DMS53 treated with DMSO at 0.1 percent for 48 hours (cell line): ENCODE results near the gene UQCR11.

ENCODE experiments used
- DNase-seq: peaks from one replicate; lab custom pipeline; 2025; ENCODE audit not compliant: unreplicated experiment; lab: John Stamatoyannopoulos, UW

Gene UQCR11

DNA sequence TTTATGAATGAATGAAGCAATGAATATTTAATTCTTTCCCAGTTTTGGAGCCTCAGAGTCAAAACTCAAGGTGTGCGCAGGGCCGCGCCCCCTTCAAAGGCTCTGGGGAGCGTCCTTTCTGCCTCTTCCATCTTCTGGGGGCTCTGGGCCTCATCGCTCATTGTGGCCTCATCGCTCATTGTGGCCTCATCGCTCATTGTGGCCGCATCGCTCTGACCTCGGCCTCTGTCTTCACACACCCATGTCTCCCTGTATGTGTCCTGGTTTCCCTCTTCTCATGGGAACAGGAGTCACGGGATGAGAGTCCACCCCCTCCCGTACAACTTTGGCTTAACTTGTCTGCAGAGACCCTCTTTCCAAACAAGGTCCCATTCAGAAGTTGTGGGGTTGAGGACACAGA is 33.9 kb downstream of the UQCR11 start:
- DNase-seq, result no peak

DNA sequence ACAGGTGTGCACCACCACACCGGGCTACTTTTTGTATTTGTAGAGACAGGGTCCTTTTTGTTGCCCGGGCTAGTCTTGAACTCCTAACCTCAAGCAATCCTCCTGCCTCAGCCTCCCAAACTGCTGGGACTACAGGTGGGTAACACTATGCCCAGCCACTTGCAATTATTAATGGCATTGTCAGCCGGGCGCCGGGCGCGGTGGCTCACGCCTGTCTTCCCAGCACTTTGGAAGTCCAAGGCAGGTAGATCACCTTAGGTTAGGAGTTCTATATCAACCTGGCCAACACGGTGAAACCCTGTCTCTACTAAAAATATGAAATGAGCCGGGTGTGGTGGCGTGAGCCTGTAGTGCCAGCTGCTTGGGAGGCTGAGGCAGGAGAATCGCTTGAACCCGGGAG is 34.4 kb downstream of the UQCR11 start:
- DNase-seq, result no peak

GRCh38 chr19:1569997-1570396 is 35.3 kb downstream of the UQCR11 start:
- no peak for DNase-seq

GRCh38 chr19:1568320-1569019 is 36.8 kb downstream of the UQCR11 start, which contains the start of gene MEX3D:
Gene MEX3D, minus strand, starts transcription at chr19:1568325. Its CDS starts 267 bp downstream, at chr19:1568058.
- peak; percentile 4 for DNase-seq

DNA sequence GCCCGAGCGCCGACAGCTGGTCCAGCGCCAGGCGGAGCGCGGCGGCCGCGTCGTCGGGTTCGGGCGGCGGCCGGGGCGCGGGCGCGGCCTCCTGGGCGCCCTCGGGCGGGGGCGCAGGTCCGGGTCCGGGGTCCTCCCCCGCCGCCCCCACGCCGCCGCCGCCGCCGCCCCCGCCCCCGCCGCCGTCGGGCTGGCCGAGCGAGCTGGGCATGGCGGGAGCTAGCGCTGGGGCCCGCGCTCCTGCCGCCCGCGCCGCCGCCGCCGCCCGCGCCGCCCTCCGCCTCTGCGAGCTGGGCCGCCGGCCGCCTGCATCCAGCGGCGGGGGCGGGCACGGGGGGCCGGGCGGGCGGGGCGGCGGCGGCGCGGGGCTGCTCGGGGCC is 37.4 kb downstream of the UQCR11 start:
- no peak for DNase-seq

- no peak for DNase-seq
Observed at GRCh38 chr19:1567116-1567847, 38.0 kb downstream of the UQCR11 start.

- DNase-seq, result no peak
Observed at GRCh38 chr19:1566392-1567115, 38.7 kb downstream of the UQCR11 start.

DNA sequence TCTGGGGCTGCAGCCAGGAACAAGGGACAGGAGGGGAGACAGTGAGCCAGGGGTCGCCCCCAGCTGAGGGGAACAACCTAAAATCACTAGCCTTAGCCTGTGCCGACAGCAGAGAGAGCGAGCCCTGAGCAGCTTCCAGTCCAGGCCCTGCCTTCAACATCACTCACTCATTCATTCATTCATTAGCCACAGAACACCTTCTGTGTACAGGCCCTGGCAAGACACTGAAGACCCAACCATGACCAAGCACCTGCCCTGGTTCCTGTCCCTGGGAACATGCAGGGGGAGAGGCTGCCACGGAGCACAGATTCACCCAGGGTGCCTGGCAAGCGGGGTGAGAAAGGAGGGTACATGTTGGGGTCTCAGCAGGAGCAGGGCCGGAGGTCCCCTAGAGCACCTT is 42.0 kb downstream of the UQCR11 start:
- no peak for DNase-seq

DNA sequence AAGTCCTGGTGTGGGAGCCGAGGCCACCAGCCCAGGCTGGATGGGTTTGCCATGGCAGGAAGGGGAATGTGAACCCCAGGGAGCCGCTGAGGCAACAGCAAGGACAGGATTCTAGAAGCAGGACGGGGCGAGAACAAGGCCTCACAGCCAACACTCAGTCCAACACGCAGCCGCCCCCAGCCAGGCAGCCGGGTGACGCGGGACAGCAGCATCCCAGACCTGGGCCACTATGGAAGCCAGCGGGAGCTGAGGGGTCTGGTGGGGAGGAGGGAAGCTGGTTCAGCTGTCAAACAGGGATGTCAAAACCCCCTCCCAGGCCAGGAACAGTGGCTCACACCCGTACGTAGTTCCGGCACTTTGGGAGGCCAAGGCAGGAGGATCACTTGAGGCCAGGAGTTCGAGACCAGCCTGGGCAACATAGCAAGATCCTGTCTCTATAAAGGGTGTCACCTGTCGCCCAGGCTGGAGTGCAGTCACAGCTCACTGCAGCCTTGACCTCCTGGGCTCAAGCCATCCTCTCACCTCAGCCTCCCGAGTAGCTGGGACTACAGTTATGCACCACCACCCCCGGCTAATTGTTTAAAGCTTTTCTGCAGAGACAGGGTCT is 43.9 kb downstream of the UQCR11 start:
- DNase-seq, result no peak

GRCh38 chr19:1560286-1560882 is 44.9 kb downstream of the UQCR11 start:
- DNase-seq, result no peak

GRCh38 chr19:1558552-1558951 is 46.7 kb downstream of the UQCR11 start:
- no peak for DNase-seq

DNA sequence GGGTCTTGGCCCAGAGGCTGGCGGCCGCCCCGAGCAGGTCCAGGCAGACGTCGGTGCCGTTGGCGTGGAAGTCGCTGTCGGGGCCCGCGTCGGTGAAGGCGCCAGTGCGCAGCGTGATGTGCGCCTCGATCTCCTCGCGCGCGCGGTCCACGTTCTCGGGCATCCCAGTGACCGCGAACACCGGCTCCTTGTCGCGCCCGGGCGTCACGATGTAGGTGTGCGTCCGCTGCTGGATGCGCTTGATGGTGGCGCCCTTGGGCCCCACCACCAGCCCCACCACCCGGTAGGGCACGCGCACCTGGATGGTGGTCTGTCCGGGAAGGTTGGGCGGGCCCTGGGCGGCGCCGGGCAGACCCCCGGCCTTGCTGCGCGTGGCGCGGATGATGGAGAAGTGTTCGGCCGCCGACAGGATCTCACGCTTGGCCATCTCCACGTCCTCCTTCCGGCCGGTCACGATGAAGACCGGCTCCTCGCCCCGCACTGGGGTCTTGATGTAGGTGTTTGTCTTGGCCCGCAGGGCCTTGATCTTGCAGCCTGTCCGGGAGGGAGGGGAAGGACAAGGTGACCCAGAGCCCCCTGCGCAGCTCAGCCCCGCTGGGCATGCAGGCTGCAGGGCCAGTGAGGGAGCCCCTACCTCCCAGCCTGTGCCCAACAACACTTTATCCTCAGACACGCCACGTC is 48.7 kb downstream of the UQCR11 start:
- no peak for DNase-seq

DNA sequence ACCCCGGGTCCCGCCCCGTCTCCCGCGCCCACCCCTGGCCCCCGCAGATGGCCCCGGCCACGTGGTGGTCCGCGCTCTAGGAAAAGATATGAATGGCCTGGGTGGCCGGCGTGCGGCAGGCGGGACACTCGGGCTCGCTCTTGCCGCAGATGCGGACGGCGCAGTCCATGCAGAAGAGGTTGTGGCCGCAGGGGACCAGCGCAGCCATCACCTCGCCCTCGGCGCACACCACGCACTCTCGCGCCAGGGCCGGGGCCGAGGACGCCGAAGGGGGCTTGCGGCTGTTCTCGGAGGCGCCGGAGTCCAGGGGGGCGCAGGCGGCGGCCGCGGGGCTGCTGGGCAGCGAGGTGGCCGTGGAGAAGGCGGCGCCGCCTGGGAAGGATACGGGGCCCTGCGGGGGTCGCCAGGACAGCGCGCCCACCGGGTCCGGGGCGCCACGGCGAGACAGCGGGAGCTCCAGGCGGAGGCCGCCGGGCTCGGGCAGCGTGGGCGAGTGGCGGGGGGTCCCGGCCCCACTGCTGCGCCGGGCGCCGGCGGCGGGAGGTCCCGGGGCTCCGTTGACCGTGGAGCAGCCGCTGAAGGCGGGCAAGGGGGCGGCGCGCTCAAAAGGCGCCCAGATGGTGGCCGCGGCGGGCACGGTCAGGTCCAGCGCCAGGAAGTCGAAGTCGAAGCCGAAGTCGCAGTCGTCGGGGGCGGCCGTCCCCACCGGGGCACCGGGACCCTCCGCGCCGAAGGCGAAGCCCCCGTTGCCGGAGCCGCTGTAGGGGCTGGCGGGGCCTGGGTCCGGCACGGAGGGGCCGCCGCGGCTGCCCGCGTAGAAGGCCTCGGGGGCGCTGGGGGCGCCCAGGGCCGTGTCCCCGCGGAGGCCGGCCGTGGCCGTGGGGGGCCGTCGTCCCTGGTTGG is 49.5 kb downstream of the UQCR11 start:
- no peak for DNase-seq

DNA sequence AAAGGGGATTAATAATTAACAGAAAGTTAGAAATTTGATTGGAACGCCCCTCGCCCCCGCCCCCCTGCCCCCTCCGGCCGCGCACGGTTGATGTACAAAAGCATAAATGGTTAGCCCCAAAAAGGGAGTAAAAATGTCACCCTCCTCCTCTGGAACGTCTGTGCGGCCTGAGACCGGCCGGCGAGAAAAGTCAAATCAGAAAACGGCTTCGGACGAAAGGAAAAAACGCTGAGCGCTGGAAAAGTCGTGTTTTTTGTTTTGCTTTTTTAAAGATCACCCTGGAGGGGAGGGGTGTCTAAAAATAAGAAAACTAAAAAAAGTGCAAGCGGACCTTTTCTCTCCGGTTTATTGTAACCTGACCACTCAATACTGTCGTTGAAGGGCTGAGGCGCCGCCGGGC is 50.3 kb downstream of the UQCR11 start:
- no peak for DNase-seq

DNA sequence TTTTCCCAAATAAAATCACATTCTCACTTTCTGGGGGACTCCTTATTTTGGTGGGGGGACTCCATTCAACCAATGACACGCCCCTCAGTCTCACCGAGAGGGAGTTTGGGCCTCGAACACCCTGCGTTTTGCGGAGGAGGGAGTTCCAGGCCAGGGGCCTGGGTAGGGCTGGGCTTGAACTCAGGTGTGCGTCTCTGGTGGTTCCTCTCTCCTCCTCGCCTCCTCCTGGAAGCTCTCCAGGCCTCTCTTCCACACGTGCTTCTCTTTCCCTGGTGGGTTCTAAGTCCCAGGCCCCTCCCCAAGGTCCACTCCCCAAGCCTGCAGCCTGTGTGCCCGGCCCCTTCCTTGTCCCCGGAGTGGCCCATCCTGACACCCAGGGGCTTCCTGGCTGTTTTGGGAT is 51.8 kb downstream of the UQCR11 start:
- DNase-seq, result no peak

- DNase-seq, result no peak
Observed at GRCh38 chr19:1551068-1552040, 53.9 kb downstream of the UQCR11 start.

GRCh38 chr19:1549332-1549945 is 55.8 kb downstream of the UQCR11 start:
- DNase-seq, result no peak
